ENCODE results near the gene XPOT.

Gene XPOT

GRCh38 chr12:64451687-64452558, 47.7 kb downstream of the XPOT start, which contains the start of gene TBK1:
TSS of gene TBK1 (plus strand) at chr12:64452120. CDS start at chr12:64455871, 3,751 bp downstream.
- TF ChIP-seq CTCF (IDR thresholded peaks at IDR 0.05) = no peak

GRCh38 chr12:64452559-64453329, 48.6 kb downstream of the XPOT start:
- no peak for TF ChIP-seq CTCF (IDR thresholded peaks at IDR 0.05)

GRCh38 chr12:64455506-64455905, 51.3 kb downstream of the XPOT start:
- TF ChIP-seq CTCF (IDR thresholded peaks at IDR 0.05) = no peak

GRCh38 chr12:64456119-64456518, 51.9 kb downstream of the XPOT start:
- TF ChIP-seq CTCF (IDR thresholded peaks at IDR 0.05) = no peak

- no peak for TF ChIP-seq CTCF (IDR thresholded peaks at IDR 0.05)
Measured at GRCh38 chr12:64457032-64457431, 52.8 kb downstream of the XPOT start.

- TF ChIP-seq CTCF (IDR thresholded peaks at IDR 0.05) = no peak
Measured at GRCh38 chr12:64457466-64457865, 53.3 kb downstream of the XPOT start.

- TF ChIP-seq CTCF (IDR thresholded peaks at IDR 0.05) = no peak
Measured at GRCh38 chr12:64457923-64458322, 53.7 kb downstream of the XPOT start.

Measured in LNCAP (cell line).